GM21381 (cell line): ENCODE data around the gene IFT122.
"Not testable (repeated sequence)": the region's sequence is repeated elsewhere in the genome, so short reads cannot be mapped to it uniquely, and the experiment has no call there.

Experiments used
- ATAC-seq: cut with Tn5 transposase; IDR thresholded peaks from one replicate; pipeline ENCODE4 v1.9.1; 2021; ENCODE audit warnings: mild to moderate bottlenecking, moderate library complexity; ENCODE audit not compliant: unreplicated experiment

Gene IFT122

GRCh38 chr3:129494499-129494898 is 54.5 kb downstream of the IFT122 start:
- ATAC-seq: not testable (repeated sequence)

DNA sequence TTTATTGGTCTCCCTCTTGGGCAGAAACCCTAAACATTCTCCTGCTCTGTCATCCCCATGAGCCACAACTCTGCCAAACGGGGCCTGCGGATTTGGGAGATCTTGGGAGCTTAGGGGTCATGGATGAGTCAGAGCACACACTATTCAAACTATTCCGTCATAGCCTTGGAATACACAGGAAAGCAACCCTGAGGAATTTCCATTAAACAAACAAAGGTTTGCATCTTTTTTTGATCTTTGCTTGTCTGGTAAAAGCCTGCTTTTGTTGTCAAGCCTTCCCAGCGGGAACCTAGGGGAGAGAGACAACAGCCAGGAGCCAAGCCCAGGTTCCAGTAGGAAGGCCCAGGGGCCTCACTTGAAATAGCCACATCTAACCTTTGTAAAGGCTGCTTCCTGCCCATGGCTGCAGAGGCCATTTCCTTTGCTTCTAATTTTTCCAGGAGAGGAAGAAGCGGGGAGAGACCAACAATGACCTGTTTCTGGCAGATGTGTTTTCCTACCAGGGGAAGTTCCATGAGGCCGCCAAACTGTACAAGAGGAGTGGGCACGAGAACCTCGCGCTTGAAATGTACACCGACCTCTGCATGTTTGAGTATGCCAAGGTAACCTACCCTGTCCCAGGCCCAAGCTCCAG is 55.1 kb downstream of the IFT122 start:
- ATAC-seq: not testable (repeated sequence)

- ATAC-seq: not testable (repeated sequence)
Measured at GRCh38 chr3:129497876-129498275, 57.9 kb downstream of the IFT122 start.

DNA sequence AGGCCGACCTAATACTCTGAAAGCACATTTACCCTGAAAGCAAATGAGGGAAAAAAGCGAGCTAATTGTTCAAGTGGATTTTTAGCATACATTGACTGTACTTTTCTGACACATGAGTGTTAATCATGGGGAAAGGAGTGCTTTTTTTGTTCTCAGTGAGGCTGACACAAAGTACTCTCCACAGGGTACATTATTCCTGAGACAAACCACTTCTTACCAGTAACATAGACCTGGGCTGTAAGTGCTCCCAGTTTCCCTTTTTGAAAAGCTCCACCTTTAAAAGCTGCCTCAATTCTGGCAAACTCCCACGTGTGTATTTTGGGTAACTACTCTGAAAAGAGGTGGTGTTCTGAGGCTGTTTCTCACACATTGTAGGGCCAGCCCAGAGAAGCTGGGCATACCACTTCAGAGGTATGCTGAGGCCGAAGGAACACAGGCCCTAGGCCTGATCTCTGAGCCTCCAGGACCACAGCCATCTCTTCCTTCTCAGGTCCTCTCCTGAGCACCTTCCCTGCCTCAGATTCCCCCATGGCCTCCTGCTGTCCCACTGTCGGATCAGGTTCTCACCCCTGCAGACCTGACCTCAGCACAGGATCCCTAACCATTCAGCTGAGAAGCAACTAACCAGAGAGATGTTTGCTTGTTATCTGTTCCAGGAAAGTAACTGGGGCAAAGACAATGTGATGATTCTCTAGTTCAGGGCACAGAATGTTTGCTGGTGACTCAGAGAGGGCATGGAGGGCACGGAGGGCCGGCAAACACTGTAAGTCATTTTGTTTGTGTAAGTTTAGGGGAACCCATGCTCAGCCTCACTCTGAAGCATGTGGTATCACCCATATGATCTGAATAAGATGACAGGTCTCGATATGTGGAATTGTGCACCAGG is 58.8 kb downstream of the IFT122 start:
- not testable (repeated sequence) for ATAC-seq

DNA sequence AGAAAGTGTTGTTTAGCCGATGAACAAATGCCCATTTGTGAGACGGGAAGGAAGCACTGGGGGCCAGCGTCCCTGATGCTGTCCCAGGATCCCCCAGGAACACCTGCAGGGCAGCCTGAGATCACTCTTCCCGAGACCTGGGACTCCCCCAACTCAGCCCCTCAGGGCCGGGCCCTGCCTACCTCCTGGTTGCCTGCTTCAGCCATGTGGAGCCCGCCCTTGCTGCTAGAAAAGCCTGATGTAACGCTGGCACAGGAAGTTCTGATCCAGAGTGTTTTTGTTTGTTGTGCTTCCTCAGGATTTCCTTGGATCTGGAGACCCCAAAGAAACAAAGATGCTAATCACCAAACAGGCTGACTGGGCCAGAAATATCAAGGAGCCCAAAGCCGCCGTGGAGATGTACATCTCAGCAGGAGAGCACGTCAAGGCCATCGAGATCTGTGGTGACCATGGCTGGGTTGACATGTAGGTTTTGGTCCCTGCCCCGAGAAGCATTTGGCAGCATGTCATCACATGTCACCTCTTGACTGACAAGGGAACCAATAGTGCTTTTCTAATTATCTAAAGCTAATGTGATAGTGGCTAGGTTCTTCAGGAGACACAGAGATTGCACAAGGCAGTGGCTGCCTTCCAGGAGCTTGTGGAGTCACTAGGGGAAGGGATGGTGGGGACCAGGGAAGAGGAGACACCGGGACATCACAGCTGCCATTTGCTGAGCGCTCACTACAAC is 59.7 kb downstream of the IFT122 start:
- not testable (repeated sequence) for ATAC-seq

DNA sequence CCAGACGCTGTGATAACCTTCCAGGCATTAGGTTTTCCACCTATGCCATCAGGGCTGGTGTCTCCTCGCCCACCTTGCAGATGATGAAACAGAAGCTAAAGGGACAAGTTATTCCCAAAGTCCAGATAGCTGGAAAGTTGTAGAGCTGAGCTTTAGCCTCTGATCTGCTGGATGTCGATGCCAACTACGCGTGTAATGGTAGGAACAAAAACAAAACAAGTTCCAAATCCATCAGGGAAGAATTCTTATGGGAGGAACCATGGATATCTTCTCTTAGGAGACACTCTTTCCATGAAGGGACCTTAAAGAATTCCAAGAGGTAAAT is 60.3 kb downstream of the IFT122 start:
- ATAC-seq: no peak

DNA sequence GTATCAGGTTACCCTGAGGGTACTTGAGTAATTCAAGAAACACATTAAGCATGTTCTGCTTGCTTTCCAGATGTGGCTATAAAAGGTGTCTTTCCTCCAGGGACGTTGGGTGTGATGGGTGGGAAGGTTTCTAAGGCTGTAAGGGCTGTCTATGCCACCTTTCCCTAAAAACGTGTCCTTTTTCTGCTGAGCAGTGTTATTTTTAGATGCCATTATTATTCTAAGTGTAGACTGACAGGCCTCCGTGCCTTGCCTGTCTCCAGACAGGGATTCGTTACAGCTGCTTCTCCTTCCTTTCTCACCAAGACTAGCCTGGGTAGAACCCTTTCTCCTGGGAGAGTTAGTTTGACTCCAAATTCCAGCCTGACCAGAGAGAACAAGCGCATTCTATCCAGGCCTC is 61.6 kb downstream of the IFT122 start:
- ATAC-seq: no peak

- ATAC-seq: no peak
Measured at GRCh38 chr3:129502641-129503408, 62.8 kb downstream of the IFT122 start.

GRCh38 chr3:129503471-129504291 is 63.7 kb downstream of the IFT122 start:
- no peak for ATAC-seq

- no peak for ATAC-seq
Measured at GRCh38 chr3:129504471-129505100, 64.6 kb downstream of the IFT122 start.

GRCh38 chr3:129505341-129505740 is 65.3 kb downstream of the IFT122 start:
- ATAC-seq: no peak

DNA sequence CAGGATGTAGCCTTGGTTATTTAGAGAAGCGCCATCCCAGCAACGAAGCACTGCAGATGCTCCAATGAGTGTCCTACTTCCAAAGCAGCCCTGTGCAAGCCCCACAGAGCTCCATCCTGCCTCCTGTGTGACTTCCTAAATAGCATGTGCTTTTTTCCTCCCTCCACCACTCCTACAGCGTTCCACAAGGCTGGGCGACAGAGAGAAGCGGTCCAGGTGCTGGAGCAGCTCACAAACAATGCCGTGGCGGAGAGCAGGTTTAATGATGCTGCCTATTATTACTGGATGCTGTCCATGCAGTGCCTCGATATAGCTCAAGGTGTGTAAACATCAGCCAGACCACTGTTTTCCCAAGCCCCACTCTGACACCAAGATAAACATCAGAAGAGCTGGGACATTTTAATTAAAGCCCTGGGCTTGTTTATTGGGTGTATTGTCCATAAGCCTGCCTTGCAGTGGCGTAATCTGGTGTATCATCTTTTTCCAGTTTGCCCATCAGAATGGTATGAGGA is 66.3 kb downstream of the IFT122 start:
- no peak for ATAC-seq

DNA sequence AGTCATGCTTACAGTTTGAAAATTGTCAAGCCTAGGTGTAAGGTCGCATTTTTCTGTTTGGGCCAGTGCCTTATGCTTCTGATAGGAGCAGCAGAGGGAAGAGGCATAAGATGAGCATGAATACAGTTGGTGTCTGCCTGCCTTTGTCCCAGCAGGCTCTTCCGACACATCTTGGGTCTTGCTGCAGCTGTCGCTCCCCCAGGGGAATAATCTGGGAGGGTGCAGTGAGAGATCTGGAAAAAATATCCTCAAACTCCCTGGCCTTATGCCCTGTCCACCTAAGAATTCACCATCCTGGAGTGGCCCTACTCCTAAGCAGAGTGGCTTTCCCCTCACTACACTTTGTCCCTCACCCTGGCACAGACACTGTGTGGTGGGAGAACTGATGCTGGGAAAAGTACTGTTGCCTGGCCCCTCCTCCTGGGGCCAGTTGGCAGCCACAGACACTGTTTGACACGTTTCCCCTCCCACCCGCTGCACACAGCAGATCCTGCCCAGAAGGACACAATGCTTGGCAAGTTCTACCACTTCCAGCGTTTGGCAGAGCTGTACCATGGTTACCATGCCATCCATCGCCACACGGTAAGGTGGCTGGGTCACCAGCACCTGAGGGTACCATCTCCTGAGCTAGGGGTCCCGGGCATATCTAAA is 67.3 kb downstream of the IFT122 start:
- ATAC-seq: no peak

- ATAC-seq: no peak
Measured at GRCh38 chr3:129512595-129512994, 72.6 kb downstream of the IFT122 start.

DNA sequence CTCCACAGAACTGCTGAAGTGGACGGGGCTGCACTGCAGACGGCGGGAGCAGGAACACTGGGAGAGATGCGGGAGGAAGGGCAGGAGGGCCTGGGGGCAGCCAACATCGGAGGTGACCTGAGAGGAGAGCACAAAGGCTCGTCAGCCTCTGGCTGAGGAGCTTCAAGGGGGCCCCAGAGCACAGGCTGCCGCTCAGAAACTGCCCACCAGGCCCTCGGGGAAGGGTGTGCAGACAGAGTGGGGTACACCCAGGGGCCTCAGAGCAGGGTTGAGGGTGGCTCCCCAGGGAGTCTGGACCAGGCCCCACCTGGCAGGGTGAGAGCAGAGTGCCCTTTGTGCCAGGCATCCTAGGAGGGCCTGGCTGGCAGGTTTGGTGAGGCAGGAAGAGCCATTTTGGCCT is 73.7 kb downstream of the IFT122 start:
- ATAC-seq: no peak

GRCh38 chr3:129514110-129514509 is 74.1 kb downstream of the IFT122 start:
- no peak for ATAC-seq

DNA sequence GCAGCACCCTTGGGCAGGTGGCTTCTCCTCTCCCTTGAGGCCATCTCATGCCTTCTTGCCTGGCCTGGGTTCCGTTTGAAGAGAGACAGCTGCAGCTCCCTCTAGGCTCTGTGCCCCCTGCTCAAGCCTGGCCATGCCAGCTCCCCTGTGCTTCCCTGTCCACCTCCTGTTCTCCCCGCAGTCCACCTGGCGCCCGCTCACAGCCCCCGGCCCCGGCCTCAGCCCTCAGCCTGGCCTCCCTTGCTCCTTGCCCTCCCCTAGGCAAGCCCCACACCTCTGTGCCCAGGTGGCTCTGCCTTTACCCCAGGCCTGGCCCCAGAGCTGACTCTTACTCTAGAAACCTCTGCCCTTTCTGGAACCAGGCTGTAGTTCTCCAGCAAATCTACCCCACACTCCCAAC is 74.5 kb downstream of the IFT122 start:
- no peak for ATAC-seq

DNA sequence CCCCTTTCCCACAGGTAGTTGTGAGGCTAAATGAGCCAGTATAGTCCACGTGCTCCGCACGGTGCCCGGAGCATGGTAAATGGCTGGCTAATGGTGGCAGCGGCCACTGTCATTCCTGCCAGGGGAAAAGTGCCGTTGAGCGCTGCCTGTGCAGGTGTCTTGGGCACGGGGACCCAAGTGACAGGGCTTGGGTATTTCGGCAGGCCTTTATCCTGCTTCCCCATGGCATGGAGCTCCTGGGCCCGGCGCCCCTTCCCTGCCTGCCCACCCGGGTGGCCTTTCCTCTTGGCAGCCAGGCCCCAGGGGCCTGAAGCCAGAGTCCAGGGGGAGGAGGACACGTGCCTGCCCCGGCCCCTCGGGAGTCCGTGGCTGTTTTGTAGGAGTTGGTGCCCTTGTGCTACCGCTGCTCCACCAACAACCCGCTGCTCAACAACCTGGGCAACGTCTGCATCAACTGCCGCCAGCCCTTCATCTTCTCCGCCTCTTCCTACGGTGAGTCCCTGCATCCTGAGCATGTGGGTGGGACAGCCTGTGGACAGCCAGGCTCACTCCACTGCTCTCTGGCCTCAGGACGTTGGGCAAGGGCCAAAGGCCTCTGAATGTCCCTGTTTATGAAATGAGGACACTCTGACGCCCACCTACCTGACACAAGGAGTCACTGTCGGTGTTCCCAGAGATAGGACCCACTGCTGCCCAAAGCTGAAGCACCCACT is 75.2 kb downstream of the IFT122 start:
- not testable (repeated sequence) for ATAC-seq
